Mesothelial cell of epicardium (in vitro differentiated cells): ENCODE measurements around the gene PTPRU. TPM values are rescaled to one million over a fixed set of nuclear protein-coding genes. Genes with fewer than 3 reads are reported as not detected.
"Not testable (repeated sequence)": the region's sequence is repeated elsewhere in the genome, so short reads cannot be mapped to it uniquely, and the experiment has no call there.

Experiments used
- DNase-seq, 2 experiments: peaks; one replicate each; pipeline ENCODE4 v3.0.0; 2021; ENCODE audit warnings: low spot score in 2 of 2; ENCODE audit not compliant: unreplicated experiment in 2 of 2
- H3K27ac Mint-ChIP-seq: 2 replicates; pipeline ENCODE4 v1.8.0; 2021; ENCODE audit warnings: mixed read lengths
- H3K27me3 Mint-ChIP-seq: 2 replicates; pipeline ENCODE4 v1.8.0; 2021; ENCODE audit warnings: low read depth, mixed read lengths
- H3K36me3 Mint-ChIP-seq: 2 replicates; pipeline ENCODE4 v1.8.0; 2021; ENCODE audit warnings: mixed read lengths
- H3K4me1 Mint-ChIP-seq: 2 replicates; pipeline ENCODE4 v1.8.0; 2021; ENCODE audit warnings: mixed read lengths
- H3K4me3 Mint-ChIP-seq: 2 replicates; pipeline ENCODE4 v1.8.0; 2021; ENCODE audit warnings: mild to moderate bottlenecking, moderate library complexity, mixed read lengths
- H3K9me3 Mint-ChIP-seq: 2 replicates; pipeline ENCODE4 v1.8.0; 2021; ENCODE audit warnings: mixed read lengths
- CTCF ChIP-seq: fragments of 200-600 bp; sonication (generic); IDR thresholded peaks from one replicate; pipeline ENCODE4 v1.5.0; 2021; ENCODE audit warnings: antibody characterized with exemption; ENCODE audit not compliant: unreplicated experiment
- total RNA-seq: library from RNA; stranded (reverse); gene quantifications from 3 replicates; pipeline ENCODE4 v1.2.1, GENCODE V29; 2021

Gene PTPRU
- total RNA-seq, 1 donor from 2014 or later: 151 TPM

- H3K36me3 Mint-ChIP-seq: peaks cover 49% of the 10 kb centered on the region
- H3K27me3 Mint-ChIP-seq: no peaks in the 10 kb centered on the region
- H3K27ac Mint-ChIP-seq: no peak overlapping the region
- DNase-seq: no peak
- no peak for TF ChIP-seq CTCF
- no peaks in the 10 kb centered on the region for H3K4me1 Mint-ChIP-seq
- H3K4me3 Mint-ChIP-seq: no peak overlapping the region
- no peaks in the 10 kb centered on the region for H3K9me3 Mint-ChIP-seq
Observed at GRCh38 chr1:29299446-29299845, 63.1 kb downstream of the PTPRU start.

- DNase-seq, H3K4me1 Mint-ChIP-seq, H3K4me3 Mint-ChIP-seq, H3K9me3 Mint-ChIP-seq, H3K27ac Mint-ChIP-seq, H3K27me3 Mint-ChIP-seq: not testable (repeated sequence)
- H3K36me3 Mint-ChIP-seq: peaks cover 54% of the 10 kb centered on the region
Observed at GRCh38 chr1:29301732-29302131, 65.4 kb downstream of the PTPRU start.

- DNase-seq: no peak
- no peaks in the 10 kb centered on the region for H3K9me3 Mint-ChIP-seq
- H3K36me3 Mint-ChIP-seq: peaks cover 51% of the 10 kb centered on the region
- TF ChIP-seq CTCF: no peak
- H3K4me1 Mint-ChIP-seq: no peaks in the 10 kb centered on the region
- H3K4me3 Mint-ChIP-seq: no peak overlapping the region
- no peak overlapping the region for H3K27ac Mint-ChIP-seq
- no peaks in the 10 kb centered on the region for H3K27me3 Mint-ChIP-seq
Observed at GRCh38 chr1:29303201-29304024, 67.1 kb downstream of the PTPRU start.

- no peak for DNase-seq
- no peaks in the 10 kb centered on the region for H3K4me1 Mint-ChIP-seq
- TF ChIP-seq CTCF: no peak
- H3K9me3 Mint-ChIP-seq: no peaks in the 10 kb centered on the region
- no peak overlapping the region for H3K27ac Mint-ChIP-seq
- H3K27me3 Mint-ChIP-seq: no peaks in the 10 kb centered on the region
- no peak overlapping the region for H3K4me3 Mint-ChIP-seq
- peaks cover 49% of the 10 kb centered on the region for H3K36me3 Mint-ChIP-seq
Observed at GRCh38 chr1:29304025-29304684, 67.8 kb downstream of the PTPRU start.

- no peaks in the 10 kb centered on the region for H3K9me3 Mint-ChIP-seq
- H3K4me3 Mint-ChIP-seq: no peak overlapping the region
- H3K4me1 Mint-ChIP-seq: no peaks in the 10 kb centered on the region
- DNase-seq: no peak
- no peak overlapping the region for H3K27ac Mint-ChIP-seq
- H3K36me3 Mint-ChIP-seq: peaks cover 39% of the 10 kb centered on the region
- no peaks in the 10 kb centered on the region for H3K27me3 Mint-ChIP-seq
- no peak for TF ChIP-seq CTCF
Observed at GRCh38 chr1:29305943-29306342, 69.6 kb downstream of the PTPRU start.

- no peaks in the 10 kb centered on the region for H3K27me3 Mint-ChIP-seq
- H3K9me3 Mint-ChIP-seq: no peaks in the 10 kb centered on the region
- TF ChIP-seq CTCF: no peak
- peaks cover 37% of the 10 kb centered on the region for H3K36me3 Mint-ChIP-seq
- H3K4me3 Mint-ChIP-seq: no peak overlapping the region
- DNase-seq: no peak
- no peak overlapping the region for H3K27ac Mint-ChIP-seq
- H3K4me1 Mint-ChIP-seq: no peaks in the 10 kb centered on the region
Observed at GRCh38 chr1:29306471-29307140, 70.3 kb downstream of the PTPRU start.
